Measurements from ENCODE around the gene UBE3D.
"Not testable (repeated sequence)": the region's sequence is repeated elsewhere in the genome, so short reads cannot be mapped to it uniquely, and the experiment has no call there.

The UBE3D gene

GRCh38 chr6:82891503-82891902, 174.1 kb downstream of the UBE3D start:
- 98% methylated on average over 3 of the region's 3 CpGs for WGBS
- not testable (repeated sequence) for H3K9me3 ChIP-seq (ENCODE audit: insufficient read depth, low read depth, low read length); H3K9ac ChIP-seq (ENCODE audit: low read depth, low read length); H3K36me3 ChIP-seq (ENCODE audit: insufficient read depth, low read length); H3K27me3 ChIP-seq (ENCODE audit: insufficient read depth, low read length); H3K4me1 ChIP-seq (ENCODE audit: insufficient read depth, low read length); H3K27ac ChIP-seq (ENCODE audit: low read depth, low read length); H3K4me3 ChIP-seq (ENCODE audit: low read length)

- no peaks in the 10 kb centered on the region for H3K27me3 ChIP-seq (ENCODE audit: insufficient read depth, low read length)
- H3K36me3 ChIP-seq (ENCODE audit: insufficient read depth, low read length), result peaks cover 8% of the 10 kb centered on the region
- no peak overlapping the region for H3K27ac ChIP-seq (ENCODE audit: low read depth, low read length)
- H3K4me3 ChIP-seq (ENCODE audit: low read length), result no peak overlapping the region
- H3K4me1 ChIP-seq (ENCODE audit: insufficient read depth, low read length), result no peaks in the 10 kb centered on the region
- no peaks in the 10 kb centered on the region for H3K9me3 ChIP-seq (ENCODE audit: insufficient read depth, low read depth, low read length)
- no peak overlapping the region for H3K9ac ChIP-seq (ENCODE audit: low read depth, low read length)
These were observed 174.6 kb downstream of the UBE3D start for GRCh38 chr6:82891076-82891475.

GRCh38 chr6:82890240-82890639, 175.4 kb downstream of the UBE3D start:
- H3K9me3 ChIP-seq (ENCODE audit: insufficient read depth, low read depth, low read length), result no peaks in the 10 kb centered on the region
- no peaks in the 10 kb centered on the region for H3K27me3 ChIP-seq (ENCODE audit: insufficient read depth, low read length)
- H3K4me3 ChIP-seq (ENCODE audit: low read length), result no peak overlapping the region
- H3K27ac ChIP-seq (ENCODE audit: low read depth, low read length), result no peak overlapping the region
- H3K36me3 ChIP-seq (ENCODE audit: insufficient read depth, low read length), result peaks cover 8% of the 10 kb centered on the region
- H3K9ac ChIP-seq (ENCODE audit: low read depth, low read length), result no peak overlapping the region
- 98% methylated on average over 1 of the region's 1 CpG for WGBS
- no peaks in the 10 kb centered on the region for H3K4me1 ChIP-seq (ENCODE audit: insufficient read depth, low read length)

DNA sequence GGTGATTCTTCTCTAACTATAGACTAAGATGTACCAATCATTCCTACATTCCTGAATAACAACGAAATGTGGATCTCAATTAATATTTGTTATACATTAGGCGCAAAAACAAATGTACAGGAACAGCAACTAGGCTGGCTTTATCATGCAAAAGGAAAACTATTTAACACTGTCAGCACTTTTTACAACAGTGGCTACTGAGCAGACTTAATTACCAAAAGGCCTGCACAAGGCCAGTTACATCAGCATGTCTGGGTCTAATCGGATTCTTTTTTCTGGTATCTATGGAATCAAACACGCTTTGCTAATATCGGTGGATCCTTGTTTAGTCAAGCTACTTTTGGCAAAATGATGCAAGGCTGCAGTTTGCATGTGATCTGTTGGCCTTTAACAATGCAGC, 176.5 kb downstream of the UBE3D start:
- Histone ChIP-seq H3K4me1 (ENCODE audit: insufficient read depth, low read length) (no peaks in the 10 kb centered on the region), H3K4me3 (ENCODE audit: low read length) (no peak overlapping the region), H3K27me3 (ENCODE audit: insufficient read depth, low read length) (no peaks in the 10 kb centered on the region), H3K9ac (ENCODE audit: low read depth, low read length) (no peak overlapping the region), H3K36me3 (ENCODE audit: insufficient read depth, low read length) (peaks cover 8% of the 10 kb centered on the region), H3K27ac (ENCODE audit: low read depth, low read length) (no peak overlapping the region), H3K9me3 (ENCODE audit: insufficient read depth, low read depth, low read length) (no peaks in the 10 kb centered on the region)
- 98% methylated on average over 5 of the region's 5 CpGs for WGBS

GRCh38 chr6:82882363-82883023, 183.1 kb downstream of the UBE3D start:
- H3K36me3 ChIP-seq (ENCODE audit: insufficient read depth, low read length), result no peaks in the 10 kb centered on the region
- H3K27me3 ChIP-seq (ENCODE audit: insufficient read depth, low read length), result no peaks in the 10 kb centered on the region
- H3K4me1 ChIP-seq (ENCODE audit: insufficient read depth, low read length), result no peaks in the 10 kb centered on the region
- no peak overlapping the region for H3K9ac ChIP-seq (ENCODE audit: low read depth, low read length)
- no peak overlapping the region for H3K4me3 ChIP-seq (ENCODE audit: low read length)
- H3K9me3 ChIP-seq (ENCODE audit: insufficient read depth, low read depth, low read length), result no peaks in the 10 kb centered on the region
- WGBS, result 91% methylated on average over 2 of the region's 2 CpGs
- no peak overlapping the region for H3K27ac ChIP-seq (ENCODE audit: low read depth, low read length)

- no peaks in the 10 kb centered on the region for H3K4me1 ChIP-seq (ENCODE audit: insufficient read depth, low read length)
- H3K27ac ChIP-seq (ENCODE audit: low read depth, low read length), result no peak overlapping the region
- WGBS, result 57% methylated on average over 1 of the region's 1 CpG
- no peak overlapping the region for H3K4me3 ChIP-seq (ENCODE audit: low read length)
- no peaks in the 10 kb centered on the region for H3K9me3 ChIP-seq (ENCODE audit: insufficient read depth, low read depth, low read length)
- no peaks in the 10 kb centered on the region for H3K36me3 ChIP-seq (ENCODE audit: insufficient read depth, low read length)
- H3K27me3 ChIP-seq (ENCODE audit: insufficient read depth, low read length), result no peaks in the 10 kb centered on the region
- H3K9ac ChIP-seq (ENCODE audit: low read depth, low read length), result no peak overlapping the region
These were observed 184.1 kb downstream of the UBE3D start for GRCh38 chr6:82881519-82881918.

GRCh38 chr6:82878812-82879211, 186.8 kb downstream of the UBE3D start:
- 83% methylated on average over 3 of the region's 3 CpGs for WGBS
- Histone ChIP-seq H3K27me3 (ENCODE audit: insufficient read depth, low read length) (no peaks in the 10 kb centered on the region), H3K9me3 (ENCODE audit: insufficient read depth, low read depth, low read length) (no peaks in the 10 kb centered on the region), H3K36me3 (ENCODE audit: insufficient read depth, low read length) (no peaks in the 10 kb centered on the region), H3K4me3 (ENCODE audit: low read length) (no peak overlapping the region), H3K27ac (ENCODE audit: low read depth, low read length) (no peak overlapping the region), H3K9ac (ENCODE audit: low read depth, low read length) (no peak overlapping the region), H3K4me1 (ENCODE audit: insufficient read depth, low read length) (peaks cover 3% of the 10 kb centered on the region; the same call in 1 of the 2 replicates)

- WGBS, result 95% methylated on average over 4 of the region's 4 CpGs
- H3K27ac ChIP-seq (ENCODE audit: low read depth, low read length), result no peak overlapping the region
- peaks cover 3% of the 10 kb centered on the region; the same call in 1 of the 2 replicates for H3K4me1 ChIP-seq (ENCODE audit: insufficient read depth, low read length)
- H3K27me3 ChIP-seq (ENCODE audit: insufficient read depth, low read length), result no peaks in the 10 kb centered on the region
- H3K9ac ChIP-seq (ENCODE audit: low read depth, low read length), result no peak overlapping the region
- H3K9me3 ChIP-seq (ENCODE audit: insufficient read depth, low read depth, low read length), result no peaks in the 10 kb centered on the region
- H3K36me3 ChIP-seq (ENCODE audit: insufficient read depth, low read length), result no peaks in the 10 kb centered on the region
- H3K4me3 ChIP-seq (ENCODE audit: low read length), result no peak overlapping the region
These were observed 188.1 kb downstream of the UBE3D start for GRCh38 chr6:82877213-82878195.

GRCh38 chr6:82875573-82876185, 190.0 kb downstream of the UBE3D start:
- H3K9me3 ChIP-seq (ENCODE audit: insufficient read depth, low read depth, low read length), result no peaks in the 10 kb centered on the region
- H3K4me3 ChIP-seq (ENCODE audit: low read length), result no peak overlapping the region
- WGBS, result 85% methylated on average over 4 of the region's 4 CpGs
- peaks cover 3% of the 10 kb centered on the region; the same call in 1 of the 2 replicates for H3K4me1 ChIP-seq (ENCODE audit: insufficient read depth, low read length)
- no peak overlapping the region for H3K27ac ChIP-seq (ENCODE audit: low read depth, low read length)
- H3K36me3 ChIP-seq (ENCODE audit: insufficient read depth, low read length), result no peaks in the 10 kb centered on the region
- H3K9ac ChIP-seq (ENCODE audit: low read depth, low read length), result no peak overlapping the region
- no peaks in the 10 kb centered on the region for H3K27me3 ChIP-seq (ENCODE audit: insufficient read depth, low read length)

DNA sequence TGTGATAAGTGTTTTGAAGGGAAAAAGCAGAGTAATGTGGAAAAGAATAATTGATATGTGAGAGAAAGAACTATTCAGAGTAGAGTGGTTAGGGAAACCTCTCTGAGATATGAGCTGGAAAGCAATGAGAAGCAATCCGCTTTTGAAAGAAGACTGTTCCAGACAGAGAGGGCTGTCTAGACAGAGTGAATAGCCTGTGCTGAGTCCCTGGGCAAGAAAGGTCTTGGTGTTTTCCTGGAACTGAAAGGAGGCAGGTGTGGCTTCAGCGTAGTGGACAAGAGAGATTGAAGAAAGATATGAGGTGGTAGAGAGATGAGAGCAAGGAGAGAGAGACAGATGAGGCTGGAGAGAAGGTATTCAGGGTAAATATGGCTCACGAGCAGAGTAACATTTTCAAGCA, 190.8 kb downstream of the UBE3D start:
- no peaks in the 10 kb centered on the region for H3K36me3 ChIP-seq (ENCODE audit: insufficient read depth, low read length)
- no peak overlapping the region for H3K4me3 ChIP-seq (ENCODE audit: low read length)
- peaks cover 3% of the 10 kb centered on the region; the same call in 1 of the 2 replicates for H3K4me1 ChIP-seq (ENCODE audit: insufficient read depth, low read length)
- no peaks in the 10 kb centered on the region for H3K9me3 ChIP-seq (ENCODE audit: insufficient read depth, low read depth, low read length)
- H3K27me3 ChIP-seq (ENCODE audit: insufficient read depth, low read length), result no peaks in the 10 kb centered on the region
- 93% methylated on average over 3 of the region's 3 CpGs for WGBS
- no peak overlapping the region for H3K27ac ChIP-seq (ENCODE audit: low read depth, low read length)
- no peak overlapping the region for H3K9ac ChIP-seq (ENCODE audit: low read depth, low read length)

- no peaks in the 10 kb centered on the region for H3K9me3 ChIP-seq (ENCODE audit: insufficient read depth, low read depth, low read length)
- no peak overlapping the region for H3K27ac ChIP-seq (ENCODE audit: low read depth, low read length)
- no peak overlapping the region for H3K4me3 ChIP-seq (ENCODE audit: low read length)
- 95% methylated on average over 1 of the region's 1 CpG for WGBS
- no peak overlapping the region for H3K9ac ChIP-seq (ENCODE audit: low read depth, low read length)
- no peaks in the 10 kb centered on the region for H3K36me3 ChIP-seq (ENCODE audit: insufficient read depth, low read length)
- peaks cover 3% of the 10 kb centered on the region; the same call in 1 of the 2 replicates for H3K4me1 ChIP-seq (ENCODE audit: insufficient read depth, low read length)
- no peaks in the 10 kb centered on the region for H3K27me3 ChIP-seq (ENCODE audit: insufficient read depth, low read length)
These were observed 193.5 kb downstream of the UBE3D start for GRCh38 chr6:82872185-82872584.

Data from HUES64 (cell line).